Keratinocyte (primary cell): ENCODE data around the gene NIT2. TPM values are rescaled to one million over a fixed set of nuclear protein-coding genes. Genes with fewer than 3 reads are reported as not detected.
A peak's percentile ranks its signal among the peaks of the same experiment; 100 is the strongest.

Experiments used
- DNase-seq: peaks from one replicate; pipeline ENCODE4 v3.0.0-alpha.2; 2011; ENCODE audit warnings: low read depth, missing footprints, low spot score
- FAIRE-seq: peaks from 2 replicates; lab custom pipeline; 2011; peaks lifted over from hg19 to GRCh38; lab: Jason Lieb, UNC
- H2AFZ ChIP-seq: 2 replicates; pipeline ENCODE4 v1.6.0; 2012; ENCODE audit warnings: low read length, control low read depth, inconsistent platforms; ENCODE audit not compliant: control insufficient read depth
- H3K27ac ChIP-seq: 2 replicates; pipeline ENCODE4 v1.5.1; 2011; ENCODE audit warnings: low read length; ENCODE audit not compliant: control insufficient read depth, insufficient read depth
- H3K27me3 ChIP-seq: 3 replicates; pipeline ENCODE4 v1.6.0; 2011; ENCODE audit warnings: low read length; ENCODE audit not compliant: control insufficient read depth, insufficient read depth; ENCODE audit errors: extremely low read depth
- H3K36me3 ChIP-seq, 2 experiments: 2 replicates in 1 of 2; 3 replicates in 1 of 2; pipeline ENCODE4 v1.5.1; 2011; ENCODE audit warnings: low read length in 2 of 2, mild to moderate bottlenecking in 1 of 2; ENCODE audit not compliant: control insufficient read depth in 2 of 2, insufficient read depth in 2 of 2; ENCODE audit errors: extremely low read depth in 1 of 2
- H3K4me1 ChIP-seq: 3 replicates; pipeline ENCODE4 v1.5.1; 2011; ENCODE audit warnings: low read length; ENCODE audit not compliant: control insufficient read depth, insufficient read depth; ENCODE audit errors: extremely low read depth
- H3K4me2 ChIP-seq: 3 replicates; pipeline ENCODE4 v1.6.0; 2011; ENCODE audit warnings: low read depth, low read length; ENCODE audit not compliant: control insufficient read depth, insufficient read depth; ENCODE audit errors: extremely low read depth
- H3K4me3 ChIP-seq, 3 experiments: fragments of 200-600 bp in 1 of 3; sonication (generic) in 1 of 3; 2 replicates in 2 of 3; 3 replicates in 1 of 3; pipeline ENCODE4 v1.5.1; 2011 to 2016; ENCODE audit warnings: low read length in 3 of 3, mild to moderate bottlenecking in 3 of 3, control low read depth in 2 of 3, inconsistent platforms in 1 of 3, low read depth in 1 of 3, mixed read lengths in 1 of 3, mixed run types in 1 of 3, moderate library complexity in 1 of 3; ENCODE audit not compliant: control insufficient read depth in 2 of 3, insufficient read depth in 2 of 3; ENCODE audit errors: extremely low read depth in 1 of 3
- H3K79me2 ChIP-seq: 2 replicates; pipeline ENCODE4 v1.6.0; 2012; ENCODE audit warnings: low read length; ENCODE audit not compliant: control insufficient read depth, insufficient read depth
- H3K9ac ChIP-seq: 3 replicates; pipeline ENCODE4 v1.6.0; 2011; ENCODE audit warnings: low read length; ENCODE audit not compliant: control insufficient read depth, insufficient read depth; ENCODE audit errors: extremely low read depth
- H3K9me1 ChIP-seq: 3 replicates; pipeline ENCODE4 v1.6.0; 2011; ENCODE audit warnings: low read length; ENCODE audit not compliant: control insufficient read depth, insufficient read depth; ENCODE audit errors: extremely low read depth
- H3K9me3 ChIP-seq: 2 replicates; pipeline ENCODE4 v1.5.1; 2012; ENCODE audit warnings: low read depth, low read length; ENCODE audit not compliant: control insufficient read depth
- H4K20me1 ChIP-seq: 3 replicates; pipeline ENCODE4 v1.6.0; 2011; ENCODE audit warnings: low read length; ENCODE audit not compliant: control insufficient read depth, insufficient read depth; ENCODE audit errors: extremely low read depth
- EZH2 ChIP-seq: IDR thresholded peaks from one replicate; pipeline ENCODE4 v1.6.1; 2012; ENCODE audit warnings: inconsistent platforms, mild to moderate bottlenecking, low read length, moderate library complexity
- dilution Hi-C: fragments of 300-500 bp; cut with MboI; formaldehyde crosslinking; loops from one replicate; pipeline ENCODE4 v1.7.0; 2020; ENCODE audit warnings: low sequenced_read_pairs; ENCODE audit not compliant: extremely low pct_ligation_motif_present
- polyA plus RNA-seq, 5 experiments: library from polyadenylated mRNA; depleted of rRNA in 3 of 5; stranded (reverse) in 3 of 5; stranded (forward) in 1 of 5; unstranded in 1 of 5; fragments of >200 nt; gene quantifications; 1 replicate in 1 of 5; 2 replicates in 3 of 5; 3 replicates in 1 of 5; pipeline versions ENCODE4 v1.2.1 to v1.2.3, GENCODE V29; 2011 to 2012; ENCODE audit warnings: missing spikeins in 2 of 5, low read depth in 1 of 5, low replicate concordance in 1 of 5
- TF ChIP-seq, protein P1 (sequence below), 3 experiments: IDR thresholded peaks in 1 of 3; conservative IDR thresholded peaks in 1 of 3; optimal IDR thresholded peaks in 1 of 3; 2 replicates in 2 of 3; 3 replicates in 1 of 3; pipeline versions ENCODE3 to v1.5.1; 2011; ENCODE audit warnings: low read length in 3 of 3, mild to moderate bottlenecking in 3 of 3, moderate library complexity in 2 of 3, control low read depth in 1 of 3, inconsistent platforms in 1 of 3; ENCODE audit not compliant: insufficient read depth in 2 of 3; ENCODE audit errors: extremely low read depth in 1 of 3

NIT2 gene
- polyA plus RNA-seq, 1 donor (not counting 4 experiments of a cell fraction or from before 2014, with no cell fraction given): 118 TPM

GRCh38 chr3:100403362-100404249 is 69.0 kb downstream of the NIT2 start:
- Histone ChIP-seq H3K9me3 (no peaks in the 10 kb centered on the region), H3K9me1 (no peaks in the 10 kb centered on the region), H4K20me1 (peaks cover 4% of the 10 kb centered on the region), H3K4me1 (peaks cover 18% of the 10 kb centered on the region), H2AFZ (peak overlapping the region; percentile 63), H3K9ac (no peak overlapping the region), H3K79me2 (peaks cover 24% of the 10 kb centered on the region), H3K27me3 (no peaks in the 10 kb centered on the region), H3K4me2 (peak overlapping the region; percentile 75), H3K27ac (no peak overlapping the region), H3K36me3 (no peaks in the 10 kb centered on the region), H3K4me3 (peak overlapping the region in 2 of 3 experiments; percentile 81 to 83)
- no peak for DNase-seq
- FAIRE-seq: no peak
- dilution Hi-C loops: no loop called here
- no peak for TF ChIP-seq EZH2
- TF ChIP-seq, protein P1, sequence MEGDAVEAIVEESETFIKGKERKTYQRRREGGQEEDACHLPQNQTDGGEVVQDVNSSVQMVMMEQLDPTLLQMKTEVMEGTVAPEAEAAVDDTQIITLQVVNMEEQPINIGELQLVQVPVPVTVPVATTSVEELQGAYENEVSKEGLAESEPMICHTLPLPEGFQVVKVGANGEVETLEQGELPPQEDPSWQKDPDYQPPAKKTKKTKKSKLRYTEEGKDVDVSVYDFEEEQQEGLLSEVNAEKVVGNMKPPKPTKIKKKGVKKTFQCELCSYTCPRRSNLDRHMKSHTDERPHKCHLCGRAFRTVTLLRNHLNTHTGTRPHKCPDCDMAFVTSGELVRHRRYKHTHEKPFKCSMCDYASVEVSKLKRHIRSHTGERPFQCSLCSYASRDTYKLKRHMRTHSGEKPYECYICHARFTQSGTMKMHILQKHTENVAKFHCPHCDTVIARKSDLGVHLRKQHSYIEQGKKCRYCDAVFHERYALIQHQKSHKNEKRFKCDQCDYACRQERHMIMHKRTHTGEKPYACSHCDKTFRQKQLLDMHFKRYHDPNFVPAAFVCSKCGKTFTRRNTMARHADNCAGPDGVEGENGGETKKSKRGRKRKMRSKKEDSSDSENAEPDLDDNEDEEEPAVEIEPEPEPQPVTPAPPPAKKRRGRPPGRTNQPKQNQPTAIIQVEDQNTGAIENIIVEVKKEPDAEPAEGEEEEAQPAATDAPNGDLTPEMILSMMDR (optimal IDR thresholded peaks at IDR 0.05 in 1 of 3, IDR thresholded peaks at IDR 0.05 in 1 of 3, conservative IDR thresholded peaks at IDR 0.05 in 1 of 3; ENCODE audit: extremely low read depth in 1 of 3, insufficient read depth in 2 of 3, low read length in 3 of 3): no peak

DNA sequence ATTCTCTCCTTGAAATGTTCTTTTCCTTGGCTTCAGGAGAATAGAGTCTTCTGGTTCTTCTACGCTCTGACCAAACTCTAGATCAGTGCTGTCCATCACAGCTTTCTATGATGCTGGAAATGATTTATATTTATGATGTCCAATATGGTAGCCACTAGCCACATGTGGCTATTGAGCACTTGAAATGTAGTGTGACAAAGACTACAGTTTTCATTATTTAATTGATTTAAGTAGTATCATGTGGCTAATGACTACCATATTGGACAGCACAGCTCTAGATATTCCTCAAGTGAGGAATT is 69.6 kb downstream of the NIT2 start:
- Histone ChIP-seq H3K36me3 (no peaks in the 10 kb centered on the region), H4K20me1 (peaks cover 4% of the 10 kb centered on the region), H3K9me1 (no peaks in the 10 kb centered on the region), H3K27ac (no peak overlapping the region), H3K9ac (no peak overlapping the region), H3K4me2 (no peak overlapping the region), H3K4me3 (no peak overlapping the region), H3K27me3 (no peaks in the 10 kb centered on the region), H3K79me2 (peaks cover 18% of the 10 kb centered on the region), H2AFZ (no peak overlapping the region), H3K9me3 (no peaks in the 10 kb centered on the region), H3K4me1 (peaks cover 18% of the 10 kb centered on the region)
- DNase-seq (no peak), FAIRE-seq (no peak)
- TF ChIP-seq EZH2: no peak
- TF ChIP-seq, protein P1 (optimal IDR thresholded peaks at IDR 0.05 in 1 of 3, IDR thresholded peaks at IDR 0.05 in 1 of 3, conservative IDR thresholded peaks at IDR 0.05 in 1 of 3; ENCODE audit: extremely low read depth in 1 of 3, insufficient read depth in 2 of 3, low read length in 3 of 3): no peak
- dilution Hi-C loops: no loop called here
